GM20000 (cell line): ENCODE data around the gene MRPL50.
"Not testable (repeated sequence)": the region's sequence is repeated elsewhere in the genome, so short reads cannot be mapped to it uniquely, and the experiment has no call there.

Experiments used
- DNase-seq: peaks from one replicate; pipeline ENCODE4 v3.0.0; 2012; ENCODE audit warnings: low spot score
- CTCF ChIP-seq: IDR thresholded peaks from 2 replicates; pipeline ENCODE4 v1.5.1; 2012; ENCODE audit warnings: mild to moderate bottlenecking, control low read depth; ENCODE audit errors: extremely low read depth, missing control alignments

The MRPL50 gene

GRCh38 chr9:101388507-101388993, 9.9 kb downstream of the MRPL50 start:
- TF ChIP-seq CTCF: no peak
- DNase-seq: no peak

DNA sequence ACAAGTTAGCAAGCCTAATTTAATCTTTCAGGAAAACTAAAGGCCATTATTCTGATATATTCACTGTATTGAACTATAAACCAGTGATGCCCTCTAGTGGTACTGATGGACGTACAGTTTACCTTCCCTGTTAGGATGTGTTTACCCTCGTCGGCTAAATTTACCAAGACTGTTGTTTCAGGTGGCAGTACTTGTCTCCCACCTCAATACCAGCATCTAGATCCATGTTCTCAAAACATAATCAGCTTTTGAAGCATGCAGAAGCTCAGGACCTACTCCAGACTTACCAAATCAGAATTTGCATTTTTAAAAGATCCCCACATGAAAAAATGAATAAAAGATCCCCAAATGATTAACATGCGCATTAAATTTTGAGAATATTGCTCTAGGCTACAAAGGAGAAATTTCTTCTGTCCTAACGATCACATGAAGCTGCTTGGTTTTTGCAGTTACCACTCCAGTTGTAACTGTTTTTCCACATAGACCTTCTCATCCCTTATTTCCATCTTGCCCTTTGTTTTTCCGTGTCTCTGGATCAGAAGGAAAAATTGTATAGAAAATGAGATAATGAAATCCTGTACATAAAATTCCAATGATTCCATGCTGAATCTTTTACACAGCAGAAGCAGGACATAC, 10.4 kb downstream of the MRPL50 start:
- no peak for DNase-seq
- peak; percentile 38 for TF ChIP-seq CTCF

GRCh38 chr9:101384873-101385536, 13.4 kb downstream of the MRPL50 start, which contains the start of gene BAAT:
TSS of gene BAAT (minus strand) at chr9:101385006. CDS start at chr9:101371404, 13,602 bp downstream.
- DNase-seq: not testable (repeated sequence)

GRCh38 chr9:101383361-101383760, 15.1 kb downstream of the MRPL50 start:
- DNase-seq: no peak
- no peak for TF ChIP-seq CTCF

- TF ChIP-seq CTCF: no peak
- no peak for DNase-seq
These were observed 16.5 kb downstream of the MRPL50 start for GRCh38 chr9:101381833-101382342.

- DNase-seq: no peak
- TF ChIP-seq CTCF: no peak
These were observed 17.3 kb downstream of the MRPL50 start for GRCh38 chr9:101381118-101381517.

DNA sequence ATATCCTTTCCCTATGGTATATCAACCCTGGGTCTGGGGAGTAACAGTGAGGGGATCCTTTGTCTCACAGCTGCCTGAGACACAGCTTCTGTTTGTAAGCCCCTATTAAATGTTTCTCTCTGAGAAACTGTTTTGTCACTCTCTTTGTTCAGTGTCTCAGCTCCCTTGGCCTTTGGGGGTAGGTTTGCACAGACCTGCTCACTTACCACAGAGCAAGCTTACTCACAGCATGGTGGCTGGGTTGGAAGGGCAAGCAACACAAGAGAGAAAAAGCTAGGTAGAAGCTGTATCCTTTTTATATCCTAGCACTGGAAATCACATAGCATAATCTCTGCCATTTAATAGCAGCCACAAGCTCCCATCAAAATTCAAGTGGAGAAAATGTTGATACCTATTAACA, 18.1 kb downstream of the MRPL50 start:
- no peak for DNase-seq
- no peak for TF ChIP-seq CTCF
